IPS-18a (cell line): ENCODE measurements around the gene GIGYF2.

Source experiments
- H3K27ac ChIP-seq: one replicate; pipeline ENCODE4 v1.5.1; 2013; ENCODE audit warnings: low read length
- H3K27me3 ChIP-seq: one replicate; pipeline ENCODE4 v1.6.1; 2013; ENCODE audit warnings: mild to moderate bottlenecking, low read length; ENCODE audit not compliant: control insufficient read depth, insufficient read depth
- H3K36me3 ChIP-seq: one replicate; pipeline ENCODE4 v1.6.1; 2013; ENCODE audit warnings: low read depth, low read length; ENCODE audit not compliant: control insufficient read depth
- H3K4me1 ChIP-seq: one replicate; pipeline ENCODE4 v1.6.1; 2013; ENCODE audit warnings: low read depth, low read length; ENCODE audit not compliant: control insufficient read depth
- H3K4me3 ChIP-seq: one replicate; pipeline ENCODE4 v1.5.1; 2013; ENCODE audit warnings: low read length
- H3K9ac ChIP-seq: one replicate; pipeline ENCODE4 v1.6.1; 2013; ENCODE audit warnings: mild to moderate bottlenecking, low read length, moderate library complexity
- H3K9me3 ChIP-seq: one replicate; pipeline ENCODE4 v1.6.1; 2013; ENCODE audit warnings: low read depth, low read length; ENCODE audit not compliant: control insufficient read depth

Gene GIGYF2

DNA sequence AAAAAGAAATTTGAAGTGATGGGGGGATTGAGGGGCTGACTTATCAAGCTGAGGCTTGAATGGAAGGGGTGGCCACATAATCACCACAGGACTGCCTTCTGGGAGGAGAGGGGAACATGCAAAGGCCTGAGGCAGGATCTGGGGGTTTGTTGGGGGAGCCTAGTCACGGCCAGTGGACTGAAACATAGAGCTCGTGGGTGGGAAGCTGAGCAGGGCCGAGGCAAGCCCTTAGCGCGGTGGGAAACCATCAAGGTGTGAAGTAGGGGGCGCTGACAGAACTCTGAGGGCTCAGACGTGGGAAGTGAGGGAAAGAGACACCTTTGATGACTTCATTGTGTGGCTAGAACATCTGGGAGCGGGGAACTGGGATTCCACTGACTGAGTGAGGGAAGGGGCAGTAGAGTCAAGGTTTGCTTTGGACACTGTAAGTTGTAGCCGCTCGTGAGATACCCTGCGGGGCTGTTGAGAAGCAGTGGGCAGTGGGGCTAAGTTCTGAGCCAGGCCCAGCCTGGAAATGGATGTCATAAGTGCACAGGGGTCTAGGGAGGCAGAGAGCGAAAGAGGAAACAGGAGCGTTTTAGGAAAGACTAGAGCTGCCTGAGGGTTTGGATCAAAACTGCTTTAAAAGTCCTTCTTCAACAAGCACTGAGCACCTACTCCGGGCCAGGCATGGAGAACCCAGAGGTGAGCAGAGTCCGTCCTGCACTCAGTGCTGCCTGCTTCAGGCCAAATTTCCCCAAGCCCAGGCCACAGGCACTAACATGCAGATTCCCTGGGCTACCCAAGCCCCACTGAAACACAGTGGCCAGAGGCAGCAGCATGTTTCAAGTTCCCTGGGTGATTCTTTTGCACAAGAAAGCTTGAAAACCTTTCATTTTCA is 172.2 kb downstream of the GIGYF2 start:
- Histone ChIP-seq H3K9ac (no peak overlapping the region), H3K4me3 (no peak overlapping the region), H3K27me3 (no peaks in the 10 kb centered on the region), H3K4me1 (no peaks in the 10 kb centered on the region), H3K9me3 (no peaks in the 10 kb centered on the region), H3K27ac (no peak overlapping the region), H3K36me3 (no peaks in the 10 kb centered on the region)

DNA sequence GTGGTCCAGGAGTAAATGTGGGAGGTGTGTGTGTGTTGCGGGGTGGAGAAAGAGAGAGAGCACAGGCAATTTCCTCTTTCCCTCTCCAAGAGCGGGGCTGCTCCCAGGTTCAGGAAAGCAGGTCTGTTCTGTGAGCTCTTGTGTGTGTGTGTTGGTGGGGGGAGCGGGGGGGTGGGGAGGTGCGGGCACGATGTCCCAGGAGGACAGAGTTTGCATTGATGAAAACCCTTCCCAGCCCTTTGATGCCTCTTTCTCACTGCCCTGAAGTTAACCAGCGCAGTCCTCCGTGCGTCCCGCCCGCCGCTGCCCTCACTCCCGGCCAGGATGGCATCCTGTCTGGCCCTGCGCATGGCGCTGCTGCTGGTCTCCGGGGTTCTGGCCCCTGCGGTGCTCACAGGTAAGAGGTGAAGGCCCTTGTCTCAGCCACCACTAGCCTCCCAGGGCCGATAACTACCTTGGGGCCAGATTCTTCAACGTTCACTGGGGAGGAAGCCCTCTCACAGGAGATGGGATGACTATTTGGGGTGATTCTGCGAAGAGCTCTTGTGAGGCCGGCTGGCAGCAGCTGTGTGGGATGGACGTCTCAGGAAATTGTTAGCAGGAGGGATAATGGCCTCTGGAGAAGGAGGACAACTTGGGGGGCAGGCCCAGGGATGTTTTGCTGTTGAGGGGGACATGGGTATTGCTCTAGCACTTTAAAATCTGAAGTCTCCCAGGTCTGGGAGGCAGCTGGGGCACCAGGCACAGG is 173.1 kb downstream of the GIGYF2 start, which contains the start of gene SNORC:
SNORC (plus strand) TSS at position 247 of the 748 bp plus-strand sequence; CDS start at position 325, 78 bp downstream.
- no peaks in the 10 kb centered on the region for H3K4me1 ChIP-seq
- no peaks in the 10 kb centered on the region for H3K9me3 ChIP-seq
- no peaks in the 10 kb centered on the region for H3K36me3 ChIP-seq
- no peak within 1 kb of the TSS for H3K9ac ChIP-seq
- H3K4me3 ChIP-seq, result no peak within 1 kb of the TSS
- H3K27ac ChIP-seq, result no peak within 1 kb of the TSS
- H3K27me3 ChIP-seq, result peaks cover 2% of the 10 kb centered on the region

DNA sequence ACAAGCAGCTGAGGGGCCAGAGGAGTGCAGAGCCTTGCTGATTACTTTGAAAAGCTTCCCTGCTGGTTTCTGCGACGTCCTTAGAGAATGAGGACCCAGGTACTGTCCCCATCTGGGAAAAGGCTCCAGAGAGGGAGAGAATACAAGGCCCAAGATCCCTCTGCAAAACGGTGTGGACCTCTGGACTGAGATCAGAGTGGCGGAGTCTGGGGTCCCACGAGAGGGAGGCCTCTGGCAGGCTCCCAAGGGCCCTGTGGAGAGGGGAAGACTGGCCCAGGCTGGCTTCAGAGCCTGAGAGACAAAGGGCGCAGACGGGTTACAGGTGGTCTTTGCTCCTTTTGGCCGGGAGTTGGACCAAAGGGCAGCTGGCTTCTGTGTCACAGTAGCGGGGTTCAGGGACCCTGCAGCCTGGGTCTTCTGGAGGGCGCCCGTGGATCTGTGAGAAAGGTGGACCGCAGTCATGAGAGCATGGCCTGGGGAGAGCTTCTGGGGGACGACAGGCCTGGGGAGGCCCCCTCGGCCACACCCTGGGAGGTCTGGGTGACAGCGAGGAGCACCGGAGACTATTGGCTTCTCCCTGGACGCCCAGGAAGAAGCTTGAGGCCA is 173.7 kb downstream of the GIGYF2 start:
- Histone ChIP-seq H3K4me3 (no peak overlapping the region), H3K9me3 (no peaks in the 10 kb centered on the region), H3K36me3 (no peaks in the 10 kb centered on the region), H3K9ac (no peak overlapping the region), H3K4me1 (no peaks in the 10 kb centered on the region), H3K27me3 (peaks cover 8% of the 10 kb centered on the region), H3K27ac (no peak overlapping the region)

DNA sequence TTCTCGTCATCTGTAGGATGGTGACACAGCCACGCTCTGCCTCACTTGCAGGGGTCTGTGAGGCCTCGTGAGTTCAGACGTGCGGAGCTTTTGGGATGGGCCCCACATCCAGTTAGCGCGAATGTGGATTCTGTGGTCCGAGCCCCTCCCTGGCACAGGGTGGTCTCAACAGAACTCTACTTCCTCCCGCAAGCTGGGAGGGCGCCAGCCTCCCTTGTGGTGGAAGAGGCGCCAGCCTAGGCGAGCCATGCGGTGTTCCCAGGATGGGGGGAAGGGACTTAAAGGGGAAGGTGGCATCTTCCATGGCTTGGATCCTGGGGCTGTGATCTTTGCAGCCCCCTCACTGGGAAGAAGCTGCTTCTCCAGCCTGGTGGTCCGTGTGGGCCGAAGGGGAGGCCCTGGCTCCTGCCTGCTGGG is 174.3 kb downstream of the GIGYF2 start:
- no peak overlapping the region for H3K4me3 ChIP-seq
- H3K4me1 ChIP-seq, result no peaks in the 10 kb centered on the region
- no peaks in the 10 kb centered on the region for H3K9me3 ChIP-seq
- H3K9ac ChIP-seq, result no peak overlapping the region
- no peak overlapping the region for H3K27ac ChIP-seq
- H3K36me3 ChIP-seq, result no peaks in the 10 kb centered on the region
- peaks cover 12% of the 10 kb centered on the region for H3K27me3 ChIP-seq

DNA sequence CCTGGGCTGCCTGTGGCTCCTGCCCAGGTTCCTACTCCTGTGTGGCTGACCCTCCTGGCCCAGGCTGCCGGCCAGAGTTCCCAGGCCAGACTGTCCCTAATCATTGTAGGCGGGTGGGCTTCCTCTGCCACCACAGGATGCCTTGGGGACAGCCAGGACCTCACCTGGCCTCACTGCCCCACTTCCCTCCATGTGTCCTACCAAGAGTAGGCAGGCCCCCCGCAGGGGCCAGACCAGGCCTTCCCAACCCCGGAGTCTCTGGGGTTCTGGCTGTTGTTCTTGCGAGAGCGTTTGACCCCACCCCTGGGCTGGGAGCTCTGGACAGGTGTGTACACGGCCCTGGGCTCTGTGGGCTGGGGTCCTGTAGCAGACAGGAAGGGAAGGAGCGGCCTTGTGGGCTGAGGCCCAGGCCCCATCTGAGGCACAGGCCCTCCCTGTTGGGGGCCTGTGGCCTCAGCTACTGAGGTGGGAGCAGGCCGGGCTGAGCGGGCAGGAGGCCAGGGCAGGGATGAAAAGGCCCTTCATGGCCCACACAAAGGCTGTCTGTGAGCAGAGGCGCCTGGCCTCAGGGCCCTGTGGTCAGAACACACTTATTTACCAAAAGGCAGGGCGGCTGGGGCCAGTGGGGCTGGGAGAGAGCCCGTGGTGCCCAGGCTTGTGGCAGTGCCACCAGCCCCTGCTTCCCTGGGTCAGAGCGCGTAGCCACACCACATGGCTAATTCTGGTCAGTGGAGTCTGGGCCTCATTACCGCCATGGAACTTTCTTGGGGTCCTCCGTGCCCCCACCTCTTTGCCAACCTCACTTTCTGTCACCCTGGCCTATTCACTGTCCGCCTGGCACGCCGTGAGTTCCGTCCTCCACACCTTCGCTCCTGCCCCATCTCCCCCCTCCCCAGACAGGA is 175.0 kb downstream of the GIGYF2 start:
- no peak overlapping the region for H3K9ac ChIP-seq
- H3K27ac ChIP-seq, result no peak overlapping the region
- no peaks in the 10 kb centered on the region for H3K4me1 ChIP-seq
- no peaks in the 10 kb centered on the region for H3K9me3 ChIP-seq
- H3K4me3 ChIP-seq, result no peak overlapping the region
- peaks cover 19% of the 10 kb centered on the region for H3K27me3 ChIP-seq
- H3K36me3 ChIP-seq, result no peaks in the 10 kb centered on the region

DNA sequence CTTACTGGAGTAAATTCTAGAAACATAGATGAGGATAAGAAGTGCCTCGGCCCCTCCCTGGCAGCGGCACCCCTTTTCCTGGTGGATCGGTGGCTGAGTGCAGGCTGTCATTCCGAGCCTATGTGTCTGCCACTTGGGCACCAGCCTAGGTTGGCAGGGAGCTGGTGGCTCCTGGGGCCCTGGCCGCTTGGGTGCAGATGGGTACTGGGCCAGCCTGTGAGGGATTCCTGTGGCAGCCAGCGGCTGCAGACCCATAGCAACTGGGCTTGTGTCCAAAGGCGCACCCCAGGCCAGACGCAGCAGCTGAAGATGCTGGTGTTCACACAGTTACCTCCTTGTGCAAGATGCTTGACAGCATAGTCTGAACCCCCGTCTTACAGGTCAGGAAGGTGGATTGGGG is 175.7 kb downstream of the GIGYF2 start:
- Histone ChIP-seq H3K9ac (no peak overlapping the region), H3K27ac (no peak overlapping the region), H3K4me1 (no peaks in the 10 kb centered on the region), H3K9me3 (no peaks in the 10 kb centered on the region), H3K27me3 (peaks cover 26% of the 10 kb centered on the region), H3K36me3 (no peaks in the 10 kb centered on the region), H3K4me3 (no peak overlapping the region)

DNA sequence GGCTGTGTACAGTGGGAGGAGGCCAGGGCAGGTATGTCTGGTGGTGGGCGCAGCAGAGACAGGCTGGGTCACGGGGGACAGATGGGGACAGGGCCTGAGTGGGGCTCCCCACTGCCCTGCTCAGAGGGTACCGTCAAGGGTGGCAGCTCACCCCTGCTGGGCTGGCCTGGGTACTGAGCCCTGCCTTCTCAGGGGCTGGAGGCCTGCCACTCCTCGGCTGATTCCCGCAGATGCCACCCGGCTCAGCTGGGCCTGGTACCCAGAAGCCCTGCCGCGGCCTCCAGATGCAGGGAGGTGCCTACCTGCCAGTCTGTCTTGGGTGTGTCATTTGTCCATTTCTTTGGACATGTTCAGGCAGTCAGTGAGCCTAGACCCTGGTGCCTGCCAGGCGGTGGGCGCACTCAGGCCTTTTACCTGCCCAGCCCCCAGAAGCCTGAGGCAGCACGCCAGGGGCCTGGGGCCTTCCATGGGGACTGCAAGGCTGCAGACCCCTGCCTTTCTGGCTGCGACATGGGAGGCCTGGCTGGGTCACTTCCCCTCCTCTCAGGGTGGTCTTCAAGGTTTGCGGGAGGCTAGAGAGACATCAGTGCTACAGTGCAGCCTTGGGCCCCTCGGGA is 176.3 kb downstream of the GIGYF2 start:
- H3K36me3 ChIP-seq, result no peaks in the 10 kb centered on the region
- no peak overlapping the region for H3K4me3 ChIP-seq
- H3K27ac ChIP-seq, result no peak overlapping the region
- no peaks in the 10 kb centered on the region for H3K4me1 ChIP-seq
- no peaks in the 10 kb centered on the region for H3K9me3 ChIP-seq
- H3K27me3 ChIP-seq, result peaks cover 32% of the 10 kb centered on the region
- H3K9ac ChIP-seq, result no peak overlapping the region

DNA sequence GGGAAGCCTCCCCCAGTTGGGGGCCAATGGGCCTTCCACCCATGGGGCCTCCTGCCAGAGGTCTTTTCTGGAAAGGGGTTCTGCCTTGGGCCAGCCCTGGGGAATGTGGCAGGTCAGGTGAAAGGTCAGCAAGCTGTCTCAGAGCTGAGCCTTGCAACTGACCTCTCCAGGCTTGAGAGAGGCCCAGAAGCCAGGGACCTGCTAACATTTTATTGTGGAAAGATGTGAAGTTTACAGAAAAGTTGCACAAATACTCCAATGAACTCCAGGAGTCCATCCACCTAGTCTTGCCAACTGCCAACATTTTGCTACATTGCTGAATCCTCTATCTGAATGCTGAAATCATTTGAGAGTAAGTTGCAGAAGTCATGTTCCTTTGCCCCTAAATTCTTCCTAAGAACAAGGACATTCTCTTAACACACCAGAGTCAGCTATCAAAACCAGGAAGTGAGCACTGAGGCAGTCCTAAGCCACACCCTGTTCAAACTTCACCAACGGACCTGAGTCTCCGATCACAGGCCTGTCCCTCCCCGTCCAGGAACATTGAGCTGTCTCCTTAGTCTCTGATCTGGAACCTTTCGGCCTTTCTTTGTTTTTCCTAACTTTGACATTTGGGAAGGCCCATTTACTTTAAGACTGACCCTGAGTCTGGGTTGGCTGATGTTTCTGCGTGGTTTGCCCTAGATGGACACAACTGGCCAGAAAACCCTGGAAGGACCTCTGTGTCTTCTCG is 176.9 kb downstream of the GIGYF2 start:
- Histone ChIP-seq H3K27me3 (peaks cover 33% of the 10 kb centered on the region), H3K36me3 (no peaks in the 10 kb centered on the region), H3K4me1 (no peaks in the 10 kb centered on the region), H3K4me3 (no peak overlapping the region), H3K9ac (no peak overlapping the region), H3K27ac (no peak overlapping the region), H3K9me3 (no peaks in the 10 kb centered on the region)

DNA sequence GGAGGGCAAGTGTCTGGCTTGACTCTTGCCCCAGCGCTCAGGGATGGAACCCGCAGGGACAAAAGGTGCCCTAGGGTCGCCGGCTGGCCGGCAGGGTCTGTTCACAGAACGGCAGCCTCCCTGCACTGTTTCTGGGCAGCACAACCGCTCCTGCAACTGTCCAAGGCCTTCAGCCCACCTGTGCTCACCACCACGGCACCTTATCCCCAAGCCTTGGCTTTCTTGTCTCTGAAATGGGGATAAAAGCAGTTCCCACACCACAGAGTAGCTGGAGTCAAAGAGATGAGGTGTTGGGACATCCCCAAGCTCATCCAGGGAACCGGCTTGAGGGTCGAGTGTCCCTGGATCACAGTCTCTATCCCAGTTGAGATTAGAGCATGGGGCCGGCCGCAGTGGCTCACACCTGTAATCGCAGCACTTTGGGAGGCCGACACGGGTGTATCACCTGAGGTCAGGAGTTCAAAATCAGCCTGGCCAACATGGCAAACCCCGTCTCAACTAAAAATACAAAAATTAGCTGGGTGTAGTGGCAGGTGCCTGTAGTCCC is 177.6 kb downstream of the GIGYF2 start:
- H3K27me3 ChIP-seq, result peaks cover 33% of the 10 kb centered on the region
- no peak overlapping the region for H3K27ac ChIP-seq
- no peak overlapping the region for H3K4me3 ChIP-seq
- H3K9me3 ChIP-seq, result no peaks in the 10 kb centered on the region
- no peak overlapping the region for H3K9ac ChIP-seq
- no peaks in the 10 kb centered on the region for H3K4me1 ChIP-seq
- H3K36me3 ChIP-seq, result no peaks in the 10 kb centered on the region
